HepG2 (cell line): ENCODE results near the gene PANK2. TPM values are rescaled to one million over a fixed set of nuclear protein-coding genes. Genes with fewer than 3 reads are reported as not detected.

ENCODE experiments used
- ARNT ChIP-seq: fragments of 450-650 bp; IDR thresholded peaks from 2 replicates; pipeline ENCODE4 v1.6.1; 2017
- EZH2 ChIP-seq: conservative IDR thresholded peaks from 2 replicates; pipeline ENCODE4 v1.6.1; 2012; ENCODE audit warnings: mild to moderate bottlenecking, low read depth, low read length, moderate library complexity
- FIP1L1 ChIP-seq: fragments of 200-400 bp; formaldehyde crosslinking; IDR thresholded peaks from 2 replicates; pipeline ENCODE4 v1.6.1; 2018; ENCODE audit warnings: low read depth, mild to moderate bottlenecking, low read length, moderate library complexity, borderline replicate concordance; ENCODE audit not compliant: insufficient read depth
- KLF9 ChIP-seq: IDR thresholded peaks from 2 replicates; pipeline ENCODE4 v1.6.1; 2016; ENCODE audit warnings: low read depth
- NCOR1 ChIP-seq: fragments of 200-600 bp; sonication (generic); IDR thresholded peaks from 2 replicates; pipeline ENCODE4 v1.7.0; 2017; ENCODE audit warnings: antibody characterized with exemption, low read length, borderline replicate concordance
- RBM22 ChIP-seq: fragments of 200-400 bp; formaldehyde crosslinking; optimal IDR thresholded peaks from 2 replicates; pipeline ENCODE3; 2017; ENCODE audit warnings: mild to moderate bottlenecking, low read length, moderate library complexity
- RNF2 ChIP-seq: fragments of 450-650 bp; conservative IDR thresholded peaks from 2 replicates; pipeline ENCODE4 v1.6.1; 2016; ENCODE audit warnings: low read depth
- TAF1 ChIP-seq: sonication (generic); formaldehyde crosslinking; IDR thresholded peaks from 2 replicates; pipeline ENCODE4 v1.4.0; 2020; ENCODE audit warnings: missing genetic modification reagents
- TRIM24 ChIP-seq: sonication (generic); formaldehyde crosslinking; IDR thresholded peaks from 2 replicates; pipeline ENCODE4 v1.8.0; 2022; ENCODE audit warnings: mild to moderate bottlenecking, missing genetic modification reagents
- ZBTB38 ChIP-seq: sonication (generic); formaldehyde crosslinking; IDR thresholded peaks from 2 replicates; pipeline ENCODE4 v1.5.1; 2020; ENCODE audit warnings: mild to moderate bottlenecking, missing genetic modification reagents
- ZKSCAN8 ChIP-seq: IDR thresholded peaks from 2 replicates; pipeline ENCODE4 v1.6.1; 2016; ENCODE audit warnings: borderline replicate concordance, missing genetic modification reagents, missing compliant biosample characterization
- ZNF20 ChIP-seq: sonication (generic); formaldehyde crosslinking; IDR thresholded peaks from 2 replicates; pipeline ENCODE4 v1.4.0; 2020; ENCODE audit warnings: mild to moderate bottlenecking, moderate library complexity, missing genetic modification reagents
- ZNF629 ChIP-seq: sonication (generic); formaldehyde crosslinking; conservative IDR thresholded peaks from 2 replicates; pipeline ENCODE4 v1.5.0; 2020; ENCODE audit warnings: missing genetic modification reagents
- ZSCAN20 ChIP-seq: sonication (generic); formaldehyde crosslinking; IDR thresholded peaks from 2 replicates; pipeline ENCODE4 v1.4.0; 2020; ENCODE audit warnings: missing genetic modification reagents, mild to moderate bottlenecking, borderline replicate concordance
- polyA plus RNA-seq, 8 experiments: library from polyadenylated mRNA; depleted of rRNA in 3 of 8; stranded (reverse) in 7 of 8; unstranded in 1 of 8; fragments of >200 nt; fragmentation: Illumina TruSeq in 4 of 8; extraction: Trizol in 4 of 8; gene quantifications; 2 replicates each; pipeline versions ENCODE4 v1.2.1 to v1.2.3, GENCODE V29; 2011 to 2016; ENCODE audit warnings: low read depth in 4 of 8, missing spikeins in 1 of 8, mixed read lengths in 1 of 8; ENCODE audit not compliant: insufficient read depth in 1 of 8
- total RNA-seq, 5 experiments: library from RNA; depleted of rRNA; stranded (reverse); fragments of >200 nt; fragmentation: Illumina TruSeq; extraction: Trizol; gene quantifications; 2 replicates each; pipeline ENCODE4 v1.2.3, GENCODE V29; 2016; ENCODE audit warnings: low read depth in 1 of 5
- TF ChIP-seq, protein P1 (sequence below): IDR thresholded peaks from 2 replicates; pipeline ENCODE4 v1.6.1; 2016; ENCODE audit warnings: missing genetic modification reagents, missing compliant biosample characterization
- TF ChIP-seq, protein P2 (sequence below): sonication (generic); formaldehyde crosslinking; IDR thresholded peaks from 2 replicates; pipeline ENCODE4 v1.4.0; 2020; ENCODE audit warnings: mild to moderate bottlenecking, missing genetic modification reagents
- TF ChIP-seq, protein P3 (sequence below): sonication (generic); formaldehyde crosslinking; IDR thresholded peaks from 2 replicates; pipeline ENCODE4 v1.8.1; 2023; ENCODE audit warnings: mild to moderate bottlenecking, missing genetic modification reagents
- TF ChIP-seq, protein P4 (sequence below): sonication (generic); formaldehyde crosslinking; IDR thresholded peaks from 2 replicates; pipeline ENCODE4 v1.8.0; 2022; ENCODE audit warnings: missing genetic modification reagents, mild to moderate bottlenecking, moderate library complexity, borderline replicate concordance
- TF ChIP-seq, protein P5 (sequence below): sonication (generic); formaldehyde crosslinking; IDR thresholded peaks from 2 replicates; pipeline ENCODE4 v1.4.0; 2020; ENCODE audit warnings: missing genetic modification reagents
- TF ChIP-seq, protein P6 (sequence below): sonication (generic); formaldehyde crosslinking; IDR thresholded peaks from 2 replicates; pipeline ENCODE4 v1.4.0; 2020; ENCODE audit warnings: mild to moderate bottlenecking, missing genetic modification reagents

PANK2 gene
- total and polyA plus RNA-seq, 2 of the 13 experiments (the other 11 are each of a cell fraction or from before 2014, with no cell fraction given): 39.2 to 123 TPM

DNA sequence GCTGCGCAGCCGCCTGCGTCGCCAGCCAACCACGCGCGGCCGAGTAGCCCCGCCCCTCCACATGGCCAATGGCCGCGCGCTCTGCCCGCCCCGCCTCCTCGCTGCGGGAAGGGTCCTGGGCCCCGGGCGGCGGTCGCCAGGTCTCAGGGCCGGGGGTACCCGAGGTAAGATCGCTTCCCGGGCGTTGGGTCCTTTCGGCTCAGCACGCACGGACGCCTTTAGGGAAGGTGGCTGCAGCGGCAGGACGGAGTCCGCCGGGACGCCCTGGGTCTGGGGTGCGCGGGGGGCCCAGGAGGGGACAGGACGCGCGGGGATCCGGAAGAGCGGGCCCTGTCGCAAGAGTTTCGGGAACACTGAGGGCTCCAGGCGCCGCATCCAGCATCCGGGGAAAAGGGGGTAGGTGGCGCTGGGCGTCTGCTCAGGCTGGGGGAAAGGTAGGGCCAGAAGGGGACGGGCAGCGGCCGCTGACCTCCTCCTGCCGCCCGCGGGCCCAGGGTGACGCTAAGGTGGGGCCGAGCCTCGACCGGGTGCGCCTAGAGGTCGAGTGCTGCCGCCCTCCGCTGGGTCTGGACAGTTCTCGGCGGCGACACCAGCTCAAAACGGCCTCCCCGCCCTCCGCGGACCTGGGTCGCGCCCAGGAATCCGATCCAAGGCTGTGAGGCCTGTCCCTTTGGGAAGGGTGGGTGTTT, 42.3 kb upstream of the PANK2 start, which contains the start of gene MAVS (continued):
- TF ChIP-seq, protein P1, sequence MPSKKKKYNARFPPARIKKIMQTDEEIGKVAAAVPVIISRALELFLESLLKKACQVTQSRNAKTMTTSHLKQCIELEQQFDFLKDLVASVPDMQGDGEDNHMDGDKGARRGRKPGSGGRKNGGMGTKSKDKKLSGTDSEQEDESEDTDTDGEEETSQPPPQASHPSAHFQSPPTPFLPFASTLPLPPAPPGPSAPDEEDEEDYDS (CRISPR knock-in tag): peak; percentile 99
- TF ChIP-seq ZSCAN20 (CRISPR knock-in tag) (no peak), ZNF20 (CRISPR knock-in tag) (0 out of 2 replicates have a peak, but pooled peaks have one; percentile 75), ZKSCAN8 (CRISPR knock-in tag) (peak; percentile 5), ZNF629 (CRISPR knock-in tag) (no peak), KLF9 (CRISPR knock-in tag) (no peak), ZBTB38 (peak; percentile 76), TAF1 (CRISPR knock-in tag) (peak; percentile 99), NCOR1 (no peak), RNF2 (peak; percentile 75), EZH2 (no peak), RBM22 (no peak), TRIM24 (CRISPR knock-in tag) (no peak), ARNT (no peak), FIP1L1 (no peak)
- TF ChIP-seq, protein P2, sequence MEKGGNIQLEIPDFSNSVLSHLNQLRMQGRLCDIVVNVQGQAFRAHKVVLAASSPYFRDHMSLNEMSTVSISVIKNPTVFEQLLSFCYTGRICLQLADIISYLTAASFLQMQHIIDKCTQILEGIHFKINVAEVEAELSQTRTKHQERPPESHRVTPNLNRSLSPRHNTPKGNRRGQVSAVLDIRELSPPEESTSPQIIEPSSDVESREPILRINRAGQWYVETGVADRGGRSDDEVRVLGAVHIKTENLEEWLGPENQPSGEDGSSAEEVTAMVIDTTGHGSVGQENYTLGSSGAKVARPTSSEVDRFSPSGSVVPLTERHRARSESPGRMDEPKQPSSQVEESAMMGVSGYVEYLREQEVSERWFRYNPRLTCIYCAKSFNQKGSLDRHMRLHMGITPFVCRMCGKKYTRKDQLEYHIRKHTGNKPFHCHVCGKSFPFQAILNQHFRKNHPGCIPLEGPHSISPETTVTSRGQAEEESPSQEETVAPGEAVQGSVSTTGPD: no peak
- TF ChIP-seq, protein P3, sequence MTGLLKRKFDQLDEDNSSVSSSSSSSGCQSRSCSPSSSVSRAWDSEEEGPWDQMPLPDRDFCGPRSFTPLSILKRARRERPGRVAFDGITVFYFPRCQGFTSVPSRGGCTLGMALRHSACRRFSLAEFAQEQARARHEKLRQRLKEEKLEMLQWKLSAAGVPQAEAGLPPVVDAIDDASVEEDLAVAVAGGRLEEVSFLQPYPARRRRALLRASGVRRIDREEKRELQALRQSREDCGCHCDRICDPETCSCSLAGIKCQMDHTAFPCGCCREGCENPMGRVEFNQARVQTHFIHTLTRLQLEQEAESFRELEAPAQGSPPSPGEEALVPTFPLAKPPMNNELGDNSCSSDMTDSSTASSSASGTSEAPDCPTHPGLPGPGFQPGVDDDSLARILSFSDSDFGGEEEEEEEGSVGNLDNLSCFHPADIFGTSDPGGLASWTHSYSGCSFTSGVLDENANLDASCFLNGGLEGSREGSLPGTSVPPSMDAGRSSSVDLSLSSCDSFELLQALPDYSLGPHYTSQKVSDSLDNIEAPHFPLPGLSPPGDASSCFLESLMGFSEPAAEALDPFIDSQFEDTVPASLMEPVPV: peak; percentile 95
- TF ChIP-seq, protein P4, sequence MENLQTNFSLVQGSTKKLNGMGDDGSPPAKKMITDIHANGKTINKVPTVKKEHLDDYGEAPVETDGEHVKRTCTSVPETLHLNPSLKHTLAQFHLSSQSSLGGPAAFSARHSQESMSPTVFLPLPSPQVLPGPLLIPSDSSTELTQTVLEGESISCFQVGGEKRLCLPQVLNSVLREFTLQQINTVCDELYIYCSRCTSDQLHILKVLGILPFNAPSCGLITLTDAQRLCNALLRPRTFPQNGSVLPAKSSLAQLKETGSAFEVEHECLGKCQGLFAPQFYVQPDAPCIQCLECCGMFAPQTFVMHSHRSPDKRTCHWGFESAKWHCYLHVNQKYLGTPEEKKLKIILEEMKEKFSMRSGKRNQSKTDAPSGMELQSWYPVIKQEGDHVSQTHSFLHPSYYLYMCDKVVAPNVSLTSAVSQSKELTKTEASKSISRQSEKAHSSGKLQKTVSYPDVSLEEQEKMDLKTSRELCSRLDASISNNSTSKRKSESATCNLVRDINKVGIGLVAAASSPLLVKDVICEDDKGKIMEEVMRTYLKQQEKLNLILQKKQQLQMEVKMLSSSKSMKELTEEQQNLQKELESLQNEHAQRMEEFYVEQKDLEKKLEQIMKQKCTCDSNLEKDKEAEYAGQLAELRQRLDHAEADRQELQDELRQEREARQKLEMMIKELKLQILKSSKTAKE (CRISPR knock-in tag): 0 out of 2 replicates have a peak, but pooled peaks have one; percentile 67
- TF ChIP-seq, protein P5, sequence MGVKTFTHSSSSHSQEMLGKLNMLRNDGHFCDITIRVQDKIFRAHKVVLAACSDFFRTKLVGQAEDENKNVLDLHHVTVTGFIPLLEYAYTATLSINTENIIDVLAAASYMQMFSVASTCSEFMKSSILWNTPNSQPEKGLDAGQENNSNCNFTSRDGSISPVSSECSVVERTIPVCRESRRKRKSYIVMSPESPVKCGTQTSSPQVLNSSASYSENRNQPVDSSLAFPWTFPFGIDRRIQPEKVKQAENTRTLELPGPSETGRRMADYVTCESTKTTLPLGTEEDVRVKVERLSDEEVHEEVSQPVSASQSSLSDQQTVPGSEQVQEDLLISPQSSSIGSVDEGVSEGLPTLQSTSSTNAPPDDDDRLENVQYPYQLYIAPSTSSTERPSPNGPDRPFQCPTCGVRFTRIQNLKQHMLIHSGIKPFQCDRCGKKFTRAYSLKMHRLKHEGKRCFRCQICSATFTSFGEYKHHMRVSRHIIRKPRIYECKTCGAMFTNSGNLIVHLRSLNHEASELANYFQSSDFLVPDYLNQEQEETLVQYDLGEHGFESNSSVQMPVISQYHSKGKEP (CRISPR knock-in tag): peak; percentile 67; the same call in 1 of the 2 replicates
- TF ChIP-seq, protein P6, sequence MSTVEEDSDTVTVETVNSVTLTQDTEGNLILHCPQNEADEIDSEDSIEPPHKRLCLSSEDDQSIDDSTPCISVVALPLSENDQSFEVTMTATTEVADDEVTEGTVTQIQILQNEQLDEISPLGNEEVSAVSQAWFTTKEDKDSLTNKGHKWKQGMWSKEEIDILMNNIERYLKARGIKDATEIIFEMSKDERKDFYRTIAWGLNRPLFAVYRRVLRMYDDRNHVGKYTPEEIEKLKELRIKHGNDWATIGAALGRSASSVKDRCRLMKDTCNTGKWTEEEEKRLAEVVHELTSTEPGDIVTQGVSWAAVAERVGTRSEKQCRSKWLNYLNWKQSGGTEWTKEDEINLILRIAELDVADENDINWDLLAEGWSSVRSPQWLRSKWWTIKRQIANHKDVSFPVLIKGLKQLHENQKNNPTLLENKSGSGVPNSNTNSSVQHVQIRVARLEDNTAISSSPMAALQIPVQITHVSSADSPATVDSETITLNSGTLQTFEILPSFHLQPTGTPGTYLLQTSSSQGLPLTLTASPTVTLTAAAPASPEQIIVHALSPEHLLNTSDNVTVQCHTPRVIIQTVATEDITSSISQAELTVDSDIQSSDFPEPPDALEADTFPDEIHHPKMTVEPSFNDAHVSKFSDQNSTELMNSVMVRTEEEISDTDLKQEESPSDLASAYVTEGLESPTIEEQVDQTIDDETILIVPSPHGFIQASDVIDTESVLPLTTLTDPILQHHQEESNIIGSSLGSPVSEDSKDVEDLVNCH: no peak
